Vagina (tissue), 2 donors: Measurements from ENCODE around the gene KATNAL1.

Experiments used
- POLR2A ChIP-seq, 2 donors: fragments of 450-650 bp; IDR thresholded peaks; one replicate each; pipeline ENCODE4 v1.6.1; 2017; ENCODE audit warnings: antibody characterized with exemption in 2 of 2, mild to moderate bottlenecking in 2 of 2, moderate library complexity in 2 of 2
- TF ChIP-seq, protein P1 (sequence below), 3 experiments: fragments of 450-650 bp in 2 of 3; fragments of 200-600 bp in 1 of 3; sonication (generic) in 1 of 3; IDR thresholded peaks; one replicate each; pipeline ENCODE4 v1.5.1; 2017 to 2019; ENCODE audit warnings: antibody characterized with exemption in 3 of 3, mild to moderate bottlenecking in 2 of 3, moderate library complexity in 2 of 3

DNA sequence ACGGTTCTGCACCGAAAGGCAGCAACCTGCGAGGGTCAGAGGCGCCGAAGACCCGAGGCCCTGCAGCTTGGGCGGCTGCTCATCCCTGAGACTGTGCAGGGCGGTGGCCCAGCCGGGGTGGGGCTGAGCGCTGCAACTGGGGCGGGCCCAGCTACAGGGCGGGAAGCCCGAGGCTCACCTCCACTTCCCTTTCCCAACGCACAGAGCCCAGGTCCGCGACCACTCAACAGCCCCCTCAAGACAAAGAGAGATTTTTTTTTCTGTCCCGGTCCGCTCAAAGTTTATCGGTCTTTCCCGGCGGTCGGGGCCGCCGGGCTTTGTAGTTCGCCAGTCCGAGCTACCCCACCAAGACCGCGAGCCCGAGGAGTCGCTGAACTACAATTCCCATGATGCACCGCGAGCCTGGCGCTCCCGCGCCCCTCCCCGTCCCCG is 573 bp downstream of the KATNAL1 start:
- TF ChIP-seq, protein P1, sequence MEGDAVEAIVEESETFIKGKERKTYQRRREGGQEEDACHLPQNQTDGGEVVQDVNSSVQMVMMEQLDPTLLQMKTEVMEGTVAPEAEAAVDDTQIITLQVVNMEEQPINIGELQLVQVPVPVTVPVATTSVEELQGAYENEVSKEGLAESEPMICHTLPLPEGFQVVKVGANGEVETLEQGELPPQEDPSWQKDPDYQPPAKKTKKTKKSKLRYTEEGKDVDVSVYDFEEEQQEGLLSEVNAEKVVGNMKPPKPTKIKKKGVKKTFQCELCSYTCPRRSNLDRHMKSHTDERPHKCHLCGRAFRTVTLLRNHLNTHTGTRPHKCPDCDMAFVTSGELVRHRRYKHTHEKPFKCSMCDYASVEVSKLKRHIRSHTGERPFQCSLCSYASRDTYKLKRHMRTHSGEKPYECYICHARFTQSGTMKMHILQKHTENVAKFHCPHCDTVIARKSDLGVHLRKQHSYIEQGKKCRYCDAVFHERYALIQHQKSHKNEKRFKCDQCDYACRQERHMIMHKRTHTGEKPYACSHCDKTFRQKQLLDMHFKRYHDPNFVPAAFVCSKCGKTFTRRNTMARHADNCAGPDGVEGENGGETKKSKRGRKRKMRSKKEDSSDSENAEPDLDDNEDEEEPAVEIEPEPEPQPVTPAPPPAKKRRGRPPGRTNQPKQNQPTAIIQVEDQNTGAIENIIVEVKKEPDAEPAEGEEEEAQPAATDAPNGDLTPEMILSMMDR (IDR thresholded peaks at IDR 0.05): no peak
- TF ChIP-seq POLR2A (IDR thresholded peaks at IDR 0.05): no peak
